BJ (cell line): ENCODE data around the gene RIPOR2. TPM values are rescaled to one million over a fixed set of nuclear protein-coding genes. Genes with fewer than 3 reads are reported as not detected.

Source experiments
- CTCF ChIA-PET: fragments of 350-600 bp; formaldehyde crosslinking; extraction: SDS; loops from one replicate; lab custom pipeline; 2021; ENCODE audit warnings: antibody characterized with exemption, inconsistent platforms; lab: Yijun Ruan, JAX
- POLR2A ChIA-PET: fragments of 300-600 bp; sonication (Branson Sonifier 250); formaldehyde crosslinking; extraction: SDS; loops from one replicate; lab custom pipeline; 2021; ENCODE audit warnings: antibody characterized with exemption; lab: Charles Lee
- DNase-seq: peaks from one replicate; pipeline ENCODE4 v3.0.0-alpha.2; 2011; ENCODE audit warnings: low read depth
- H3K27me3 ChIP-seq: 2 replicates; pipeline ENCODE4 v1.6.0; 2011; ENCODE audit warnings: low read length; ENCODE audit not compliant: control insufficient read depth, insufficient read depth
- H3K36me3 ChIP-seq: 2 replicates; pipeline ENCODE4 v1.5.1; 2011; ENCODE audit warnings: low read length; ENCODE audit not compliant: control insufficient read depth, insufficient read depth
- H3K4me3 ChIP-seq: 2 replicates; pipeline ENCODE4 v1.5.1; 2011; ENCODE audit warnings: low read depth, mild to moderate bottlenecking, control low read depth, low read length
- CTCF ChIP-seq: IDR thresholded peaks from 2 replicates; pipeline ENCODE4 v1.5.1; 2011; ENCODE audit warnings: low read depth, mild to moderate bottlenecking, control low read depth, inconsistent platforms, low read length, moderate library complexity; ENCODE audit not compliant: insufficient read depth
- polyA plus RNA-seq: library from polyadenylated mRNA; depleted of rRNA; stranded (reverse); fragments of >200 nt; gene quantifications from 2 replicates; pipeline ENCODE4 v1.2.3, GENCODE V29; 2011

The RIPOR2 gene
- polyA plus RNA-seq, 1 experiment = 52.6 TPM

- H3K4me3 ChIP-seq = no peak overlapping the region
- no peak for TF ChIP-seq CTCF
- ChIA-PET POLR2A (no interaction called here), CTCF (interaction anchor here (0.6 to 1.4 kb wide), 3 partner anchors 129 to 209 kb away, joined by 3 to 6 read pairs (median 4); no protein-coding TSS in a partner anchor)
- H3K27me3 ChIP-seq = no peaks in the 10 kb centered on the region
- H3K36me3 ChIP-seq = peaks cover 29% of the 10 kb centered on the region
- DNase-seq = no peak
Observed at GRCh38 chr6:24861934-24862333, 73.8 kb downstream of the RIPOR2 start.

GRCh38 chr6:24859608-24860200, 76.1 kb downstream of the RIPOR2 start:
- CTCF ChIA-PET = interaction anchor here (0.5 to 5.9 kb wide), 7 partner anchors 105 to 213 kb away, joined by 3 to 65 read pairs (median 4); no protein-coding TSS in a partner anchor
- H3K4me3 ChIP-seq = no peak overlapping the region
- TF ChIP-seq CTCF = no peak
- POLR2A ChIA-PET = no interaction called here
- no peak for DNase-seq
- H3K27me3 ChIP-seq = no peaks in the 10 kb centered on the region
- peaks cover 23% of the 10 kb centered on the region for H3K36me3 ChIP-seq

DNA sequence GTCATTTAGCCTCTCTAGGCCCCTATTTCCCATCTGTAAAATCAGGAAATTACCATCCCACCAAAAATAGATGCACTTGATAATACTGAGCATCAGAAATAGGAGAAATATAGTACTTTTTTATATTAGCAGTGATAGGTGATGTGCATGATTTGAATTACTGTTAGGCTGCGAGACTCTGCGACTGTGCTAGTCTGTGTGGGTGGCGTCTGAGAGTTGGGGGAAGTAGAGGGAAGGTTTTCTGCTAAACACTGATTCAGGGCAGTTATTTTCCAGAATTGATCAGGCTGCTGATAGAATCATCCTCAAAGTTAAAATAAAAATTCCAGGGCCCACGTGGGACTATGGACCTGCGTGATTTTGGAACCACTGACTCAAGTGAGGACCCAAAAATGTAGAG, 76.6 kb downstream of the RIPOR2 start:
- CTCF ChIA-PET = interaction anchor here (1.0 to 5.9 kb wide), 4 partner anchors 51 to 209 kb away, joined by 3 to 65 read pairs (median 30); no protein-coding TSS in a partner anchor

GRCh38 chr6:24858177-24858653, 77.5 kb downstream of the RIPOR2 start:
- H3K4me3 ChIP-seq = no peak overlapping the region
- H3K36me3 ChIP-seq = peaks cover 20% of the 10 kb centered on the region
- ChIA-PET POLR2A (no interaction called here), CTCF (interaction anchor here (0.7 to 5.9 kb wide), 9 partner anchors 23 to 213 kb away, joined by 3 to 65 read pairs (median 9); no protein-coding TSS in a partner anchor)
- TF ChIP-seq CTCF = no peak
- no peak for DNase-seq
- H3K27me3 ChIP-seq = no peaks in the 10 kb centered on the region

More for the DNA sequence above, 76.6 kb downstream of the RIPOR2 start:
- TF ChIP-seq CTCF = no peak
- DNase-seq = no peak
- H3K36me3 ChIP-seq = peaks cover 22% of the 10 kb centered on the region
- POLR2A ChIA-PET = no interaction called here
- no peak overlapping the region for H3K4me3 ChIP-seq
- no peaks in the 10 kb centered on the region for H3K27me3 ChIP-seq

DNA sequence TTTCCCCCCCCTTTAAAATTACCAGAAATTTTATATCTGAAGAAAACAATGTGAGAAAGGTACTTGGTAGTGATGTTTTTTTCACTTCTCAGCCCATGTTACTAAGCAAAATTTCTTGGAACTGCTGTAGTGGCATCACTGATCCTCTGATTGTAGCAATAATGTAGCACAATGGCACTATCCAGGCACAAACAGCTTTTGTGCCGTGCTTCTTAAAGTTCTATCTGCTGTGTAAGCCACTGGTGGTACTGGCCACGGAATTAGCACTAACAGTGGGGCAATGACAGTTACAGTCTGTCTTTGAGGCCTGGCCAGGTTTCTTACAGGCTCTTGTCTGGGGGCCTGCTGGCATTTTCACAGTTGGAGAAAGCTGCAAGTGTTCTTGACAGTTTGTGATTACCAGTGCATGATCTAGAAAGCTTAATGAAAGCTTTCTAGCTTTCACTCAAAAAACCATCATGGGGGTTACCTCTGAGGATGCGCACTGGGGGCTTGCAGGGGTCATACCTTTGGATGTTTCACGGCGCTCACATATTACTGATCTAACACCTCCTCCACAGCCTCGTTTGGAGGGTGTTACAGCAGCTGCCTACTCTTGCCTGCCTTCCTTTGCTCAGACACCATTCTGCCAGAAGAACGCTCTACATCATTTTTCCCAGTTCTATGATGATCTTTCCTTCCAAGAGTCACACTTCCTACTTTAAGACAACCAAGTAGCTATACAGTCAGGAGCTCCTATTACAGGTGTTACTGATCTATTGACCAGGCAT, 78.7 kb downstream of the RIPOR2 start:
- Histone ChIP-seq H3K27me3 (no peaks in the 10 kb centered on the region), H3K36me3 (peaks cover 17% of the 10 kb centered on the region), H3K4me3 (no peak overlapping the region)
- ChIA-PET POLR2A (interaction anchor here (0.5 kb wide), 1 partner anchor 217 kb away, joined by 3 read pairs; no protein-coding TSS in a partner anchor), CTCF (interaction anchor here (0.6 to 5.9 kb wide), 22 partner anchors 8 to 805 kb away, joined by 3 to 65 read pairs (median 5); no protein-coding TSS in a partner anchor)
- no peak for TF ChIP-seq CTCF
- no peak for DNase-seq
